ENCODE results near the gene CD7. TPM values are rescaled to one million over a fixed set of nuclear protein-coding genes. Genes with fewer than 3 reads are reported as not detected.

CD7 gene
- total RNA-seq, 2 donors from 2014 or later = 0.60 to 1.8 TPM

GRCh38 chr17:82320140-82320840, 2.9 kb upstream of the CD7 start:
- DNase-seq (no peak), ATAC-seq (no peak)
- intact Hi-C loops (cut with DNase I) = loop anchor here (2.0 to 5.0 kb wide), 4 partner anchors 83 to 113 kb away; no protein-coding TSS in a partner anchor

- DNase-seq (no peak), ATAC-seq (no peak)
- intact Hi-C loops (cut with DNase I) = loop anchor here (2.0 to 5.0 kb wide), 4 partner anchors 82 to 113 kb away; no protein-coding TSS in a partner anchor
Measured at GRCh38 chr17:82319619-82320062, 2.2 kb upstream of the CD7 start.

GRCh38 chr17:82318772-82319606, 1.6 kb upstream of the CD7 start:
- ATAC-seq = no peak
- intact Hi-C loops (cut with DNase I) = no loop called here
- no peak for DNase-seq

- intact Hi-C loops (cut with DNase I) = no loop called here
- ATAC-seq = no peak
- DNase-seq = no peak
Measured at GRCh38 chr17:82318169-82318498, 726 bp upstream of the CD7 start.

GRCh38 chr17:82316651-82317393, 586 bp downstream of the CD7 start:
- DNase-seq (no peak), ATAC-seq (no peak)
- intact Hi-C loops (cut with DNase I) = no loop called here

- no peak for DNase-seq
- intact Hi-C loops (cut with DNase I) = no loop called here
- ATAC-seq = peak; percentile 6 to 20
Measured at GRCh38 chr17:82315703-82316358, 1.6 kb downstream of the CD7 start.

GRCh38 chr17:82314727-82315605, 2.4 kb downstream of the CD7 start:
- no peak for ATAC-seq
- no peak for DNase-seq
- intact Hi-C loops (cut with DNase I) = no loop called here

GRCh38 chr17:82314012-82314726, 3.2 kb downstream of the CD7 start:
- DNase-seq (no peak), ATAC-seq (no peak)
- intact Hi-C loops (cut with DNase I) = no loop called here

- ATAC-seq (no peak), DNase-seq (no peak)
- intact Hi-C loops (cut with DNase I) = no loop called here
Measured at GRCh38 chr17:82313195-82314011, 4.0 kb downstream of the CD7 start.

GRCh38 chr17:82311971-82312370, 5.4 kb downstream of the CD7 start:
- no peak for DNase-seq
- no peak for ATAC-seq
- intact Hi-C loops (cut with DNase I) = no loop called here

- ATAC-seq = no peak
- intact Hi-C loops (cut with DNase I) = no loop called here
- DNase-seq = no peak
Measured at GRCh38 chr17:82310877-82311276, 6.5 kb downstream of the CD7 start.

- intact Hi-C loops (cut with DNase I) = no loop called here
- ATAC-seq = no peak
- no peak for DNase-seq
Measured at GRCh38 chr17:82309656-82310570, 7.5 kb downstream of the CD7 start.

- DNase-seq (no peak), ATAC-seq (no peak)
- intact Hi-C loops (cut with DNase I) = no loop called here
Measured at GRCh38 chr17:82305727-82306300, 11.6 kb downstream of the CD7 start.

- DNase-seq (no peak), ATAC-seq (no peak)
- intact Hi-C loops (cut with DNase I) = no loop called here
Measured at GRCh38 chr17:82304826-82305726, 12.3 kb downstream of the CD7 start.
